ENCODE results near the gene SQSTM1. TPM values are rescaled to one million over a fixed set of nuclear protein-coding genes. Genes with fewer than 3 reads are reported as not detected.

The SQSTM1 gene
- total RNA-seq, 1 donor from 2014 or later: 632 TPM

DNA sequence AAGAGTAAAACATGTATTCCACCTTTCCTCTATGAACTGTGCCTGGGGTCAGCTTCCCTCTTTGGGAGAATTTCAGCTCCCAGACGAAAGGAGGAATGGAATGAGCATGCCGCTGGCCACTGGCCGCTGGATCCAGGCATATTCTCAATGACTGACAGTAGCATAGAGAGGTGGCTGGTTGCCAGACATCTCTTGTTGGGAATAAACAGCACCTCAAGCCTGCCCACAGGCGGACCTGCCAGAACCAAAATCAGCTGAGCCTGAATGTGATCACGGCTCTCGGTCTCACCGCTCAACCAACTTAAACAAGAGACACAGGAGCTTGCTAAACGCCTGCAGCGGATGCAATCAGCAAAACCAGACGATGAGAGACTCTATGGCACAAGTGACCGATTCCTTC, 66.4 kb downstream of the SQSTM1 start:
- no peak for DNase-seq (ENCODE audit: extremely low read depth, low read depth, low spot score)

Other genes starting within 250 kb of the SQSTM1 start
- 215 and 341 TPM in 2 replicates for gene HNRNPH1, start 197.2 kb upstream of the SQSTM1 start, total RNA-seq
- gene CBY3, start 139.9 kb upstream of the SQSTM1 start, total RNA-seq: 3.0 TPM in 1 of 2 replicates, not detected in the other
- 446 and 509 TPM in 2 replicates for gene CANX, start 121.9 kb upstream of the SQSTM1 start, total RNA-seq
- 21.7 and 25.1 TPM in 2 replicates for gene MAML1, start 88.1 kb upstream of the SQSTM1 start, total RNA-seq
- gene LTC4S, start 26.9 kb upstream of the SQSTM1 start, total RNA-seq: not detected in 2 replicates
- 354 and 372 TPM in 2 replicates for gene MGAT4B, start 14.0 kb upstream of the SQSTM1 start, total RNA-seq
- 17.8 and 26.3 TPM in 2 replicates for gene MRNIP, start 37.9 kb downstream of the SQSTM1 start, total RNA-seq
- gene TBC1D9B, start 87.0 kb downstream of the SQSTM1 start, total RNA-seq: 94.2 and 131 TPM in 2 replicates

All from glomerular endothelial cell (primary cell).